Right ventricle myocardium inferior (tissue), 1 donor: ENCODE results near the gene DACH1. TPM values are rescaled to one million over a fixed set of nuclear protein-coding genes. Genes with fewer than 3 reads are reported as not detected.

Experiments
- ATAC-seq: fragments of 200-7000 bp; cut with Tn5 transposase; one replicate; pipeline ENCODE4 v1.9.1; 2020; ENCODE audit warnings: mild to moderate bottlenecking, moderate library complexity
- DNase-seq: peaks from one replicate; pipeline ENCODE4 v3.0.0; 2021; ENCODE audit errors: missing footprints
- intact Hi-C: fragments of 100-400 bp; cut with DNase I; formaldehyde crosslinking; loops from one replicate; pipeline ENCODE4 v1.11.0; 2022
- total RNA-seq: library from RNA; stranded (reverse); fragmentation: NEBNext Ultra II Directional; extraction: Animal tissue kit (Norgen Biotek cat#: 25700); gene quantifications from one replicate; pipeline ENCODE4 v1.2.1, GENCODE V29; 2021
- donor health status: DM: no; HTN: yes; CAD: no; lungs with severe emphysema.

DACH1 gene
- total RNA-seq, 1 donor from 2014 or later: 4.7 TPM

DNA sequence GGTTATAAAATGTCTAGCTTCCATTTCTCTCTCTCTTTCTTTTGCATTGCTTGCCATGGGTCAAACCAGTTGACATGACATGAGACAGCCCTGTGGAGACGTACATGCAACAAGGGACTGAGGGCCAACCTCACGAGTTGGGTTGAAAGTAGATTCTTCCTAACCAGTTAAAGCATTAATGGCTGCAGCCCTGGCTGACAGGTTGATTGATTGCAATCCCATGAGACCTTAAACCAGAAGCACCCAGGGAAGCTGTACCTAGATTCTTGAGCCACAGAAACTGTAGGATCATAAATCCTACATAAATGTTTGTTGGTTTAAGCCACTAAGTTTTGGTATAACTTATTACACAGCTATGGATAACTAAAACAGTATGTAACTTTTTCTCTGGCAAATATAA is 373.8 kb downstream of the DACH1 start:
- intact Hi-C loops: no loop called here

DNA sequence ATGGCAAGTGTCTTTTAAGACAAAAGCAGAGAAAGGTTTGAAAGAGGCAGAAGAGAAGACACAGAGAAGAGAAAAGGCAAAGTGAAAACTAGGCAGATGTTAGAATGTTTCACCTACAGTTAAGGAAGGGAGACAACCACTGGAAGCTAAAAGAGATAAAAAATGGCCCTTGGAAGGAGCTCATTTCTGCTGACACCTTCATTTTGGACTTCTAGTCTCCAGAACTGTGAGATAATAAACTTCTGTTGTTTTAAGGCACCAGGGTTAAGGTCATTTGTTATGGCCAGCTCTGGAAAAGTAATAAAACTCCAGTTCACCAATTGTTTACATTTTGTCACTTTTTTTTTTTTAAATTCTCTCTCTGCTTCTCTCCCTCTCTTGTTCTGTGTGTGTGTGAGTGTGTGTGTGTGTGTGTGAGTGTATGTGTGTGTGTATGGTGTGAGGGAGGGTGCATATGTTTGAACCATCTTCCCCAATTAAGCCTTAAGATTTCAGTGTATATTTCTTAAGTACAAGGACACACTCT is 374.6 kb downstream of the DACH1 start:
- intact Hi-C loops: no loop called here
- ATAC-seq (no peak), DNase-seq (no peak)

More for the DNA sequence above, 373.8 kb downstream of the DACH1 start:
- DNase-seq: no peak
- ATAC-seq: no peak

DNA sequence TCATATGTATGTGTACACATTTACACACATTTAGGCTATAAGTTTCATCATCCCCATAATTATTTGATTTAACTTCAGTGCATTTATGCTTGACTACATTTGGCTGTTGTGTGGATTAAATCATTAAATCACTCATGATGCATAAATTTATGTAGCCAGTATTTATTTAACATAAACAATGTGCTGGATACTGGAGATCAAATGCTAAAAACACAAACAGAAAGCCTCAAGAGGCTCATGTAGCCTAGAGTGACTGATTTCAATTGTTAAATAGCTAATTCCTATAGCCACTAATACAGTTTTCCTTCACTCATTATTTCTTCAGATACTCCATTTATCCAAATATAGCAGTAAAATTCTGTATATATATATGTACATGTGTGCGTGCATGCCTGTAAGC is 376.0 kb downstream of the DACH1 start:
- DNase-seq: no peak
- ATAC-seq: no peak

DNA sequence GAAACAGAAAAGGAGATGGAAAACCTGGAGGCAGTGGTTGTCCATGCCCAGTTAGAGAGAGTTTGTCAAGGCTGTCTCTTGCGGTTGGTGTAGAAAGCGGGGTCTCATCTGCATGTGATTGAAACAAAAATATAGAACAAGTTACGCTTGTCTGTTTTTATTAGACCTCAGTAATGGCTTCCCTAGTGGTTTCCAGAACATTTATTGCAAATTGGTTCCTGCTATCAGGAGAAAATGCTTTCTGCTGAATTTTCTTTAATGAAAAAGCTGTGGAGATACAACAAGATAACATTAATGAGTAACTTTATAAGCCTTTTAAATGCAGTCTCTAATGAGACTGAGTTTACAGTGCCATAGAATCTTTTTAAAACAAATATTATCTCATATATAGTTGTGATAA is 378.0 kb downstream of the DACH1 start:
- DNase-seq (no peak), ATAC-seq (no peak)
- intact Hi-C loops: no loop called here

More for the DNA sequence above, 376.0 kb downstream of the DACH1 start:
- intact Hi-C loops: no loop called here

DNA sequence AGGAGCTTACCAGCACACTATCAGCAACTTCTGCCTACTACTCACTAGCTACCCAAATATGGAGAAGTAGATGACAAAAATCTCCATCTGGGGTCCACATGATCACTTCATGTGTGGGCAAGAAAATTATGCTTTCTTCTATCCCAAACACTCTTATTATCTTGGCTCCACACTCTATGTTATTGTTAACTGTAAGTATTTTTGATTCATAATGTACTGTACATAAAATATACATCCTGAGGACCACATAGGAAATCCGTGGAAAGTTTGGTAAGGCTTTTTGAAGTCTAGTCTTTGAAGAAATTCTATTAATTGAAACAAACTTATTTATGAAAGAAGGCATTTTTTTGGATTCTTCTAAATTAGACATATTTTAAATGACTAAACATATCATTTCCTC is 378.8 kb downstream of the DACH1 start:
- intact Hi-C loops: no loop called here
- ATAC-seq (no peak), DNase-seq (no peak)

DNA sequence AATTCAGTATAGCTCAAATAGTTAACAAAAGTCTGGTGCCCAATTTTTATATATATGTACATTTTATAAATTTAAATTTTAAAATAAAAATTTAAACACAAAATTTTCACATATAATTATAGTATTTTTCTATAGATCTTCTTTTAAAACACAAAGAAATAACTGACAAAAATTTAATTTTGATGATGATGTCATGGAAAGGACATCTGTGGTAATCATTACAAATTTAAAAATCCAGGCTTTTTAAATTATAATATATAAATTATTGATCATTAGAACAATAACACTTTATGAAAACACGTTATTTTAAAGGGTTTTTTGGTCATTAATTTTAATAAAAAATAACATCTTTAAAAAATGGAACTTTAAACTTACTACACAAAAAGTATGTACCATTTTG is 381.1 kb downstream of the DACH1 start:
- DNase-seq: no peak
- no peak for ATAC-seq
- intact Hi-C loops: no loop called here

DNA sequence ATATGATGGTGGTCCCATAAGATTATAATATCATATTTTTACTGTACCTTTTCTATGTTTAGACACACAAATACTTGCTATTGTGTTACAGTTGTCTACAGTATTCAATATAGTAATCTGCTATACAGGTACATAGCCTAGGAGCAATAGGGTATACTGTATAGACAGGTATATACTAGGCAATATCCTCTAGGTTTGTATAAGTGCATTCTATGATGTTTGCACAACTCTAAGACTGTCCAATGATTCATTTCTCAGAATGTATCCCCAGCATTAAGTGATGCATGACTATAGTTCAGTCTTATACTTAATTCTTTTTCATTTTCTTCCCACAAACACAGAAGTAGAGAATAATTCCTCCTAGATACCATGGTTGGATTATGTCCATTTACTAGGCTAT is 383.3 kb downstream of the DACH1 start:
- intact Hi-C loops: no loop called here
- ATAC-seq: no peak
- no peak for DNase-seq

DNA sequence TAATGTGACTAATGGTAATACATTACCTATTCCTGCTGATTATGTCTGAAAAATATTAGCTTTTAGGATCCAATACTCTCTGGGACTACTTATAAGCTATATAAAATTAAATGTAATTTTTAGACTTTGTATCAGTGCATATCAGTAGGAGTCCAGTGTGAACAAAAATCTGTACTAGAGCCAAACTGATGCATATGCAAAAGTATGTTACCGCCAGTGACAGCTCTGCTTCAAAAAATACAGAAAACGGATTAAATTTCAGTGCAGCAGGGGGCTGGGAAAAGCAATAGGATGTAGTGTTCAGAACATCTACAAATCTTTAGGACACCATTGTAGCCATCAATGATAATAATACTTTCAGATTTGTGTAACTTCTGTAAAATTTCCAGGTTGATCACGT is 385.5 kb downstream of the DACH1 start:
- ATAC-seq: no peak
- DNase-seq: no peak

DNA sequence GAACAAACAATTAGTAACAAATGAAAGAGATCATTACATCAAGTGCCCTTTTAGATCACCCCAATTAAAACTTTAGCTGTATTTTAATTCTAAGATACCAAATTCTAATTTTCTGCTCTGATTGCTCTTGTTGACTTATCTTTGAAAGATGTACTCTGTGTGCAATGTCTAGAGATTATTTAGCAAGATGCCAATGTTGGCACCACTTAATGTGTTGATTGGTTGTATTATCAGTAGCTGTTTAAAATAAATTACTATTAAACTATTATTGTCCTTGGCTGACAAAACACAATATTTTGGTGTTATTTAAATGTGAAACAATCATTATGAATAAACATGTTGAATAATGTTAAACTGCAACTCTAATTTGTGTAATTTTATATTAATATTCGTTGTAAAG is 386.0 kb downstream of the DACH1 start:
- ATAC-seq: no peak
- intact Hi-C loops: no loop called here
- DNase-seq: no peak

More for the DNA sequence above, 385.5 kb downstream of the DACH1 start:
- intact Hi-C loops: no loop called here

DNA sequence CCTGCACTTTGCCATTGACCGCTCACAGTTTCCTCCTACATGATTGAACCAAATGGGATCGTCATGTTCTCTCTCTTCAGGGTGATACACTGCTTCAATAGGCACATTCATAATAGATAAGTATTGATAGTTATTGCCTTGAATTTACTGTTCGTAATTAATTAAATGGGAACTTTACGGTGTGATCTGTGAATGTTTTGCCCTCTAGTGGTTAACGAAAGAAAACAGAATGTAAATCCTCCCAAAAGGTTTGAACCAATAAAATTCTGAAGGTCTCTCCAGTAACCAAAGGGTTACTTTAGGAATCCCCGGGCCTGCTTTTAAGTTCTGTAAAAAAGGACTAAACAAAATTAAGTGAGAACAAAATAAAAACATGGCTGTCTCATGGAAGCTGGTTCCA is 389.3 kb downstream of the DACH1 start:
- no peak for DNase-seq
- intact Hi-C loops: loop anchor here (10.0 kb wide), 1 partner anchor 233 kb away; no protein-coding TSS in a partner anchor
- no peak for ATAC-seq

DNA sequence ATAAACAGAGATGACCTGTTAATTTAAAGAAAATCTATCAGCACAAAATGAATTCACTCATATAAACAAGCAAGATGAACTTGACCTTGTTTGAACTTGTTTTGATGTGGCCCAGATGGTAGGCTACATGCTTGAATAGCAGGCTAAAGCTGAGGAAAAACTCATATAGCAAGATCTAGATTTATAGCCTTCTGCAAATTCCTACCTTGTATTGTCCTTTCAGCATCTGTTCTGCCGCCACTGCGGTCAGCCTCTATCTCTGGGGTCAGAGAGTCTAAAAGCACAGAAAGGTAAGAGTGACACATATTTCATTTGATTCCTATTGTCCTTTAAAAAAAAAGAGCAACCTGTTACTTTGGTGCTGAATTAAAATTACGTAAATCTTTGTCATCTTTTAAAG is 392.1 kb downstream of the DACH1 start:
- DNase-seq: no peak
- intact Hi-C loops: loop anchor here (10.0 kb wide), 1 partner anchor 230 kb away; no protein-coding TSS in a partner anchor
- no peak for ATAC-seq

DNA sequence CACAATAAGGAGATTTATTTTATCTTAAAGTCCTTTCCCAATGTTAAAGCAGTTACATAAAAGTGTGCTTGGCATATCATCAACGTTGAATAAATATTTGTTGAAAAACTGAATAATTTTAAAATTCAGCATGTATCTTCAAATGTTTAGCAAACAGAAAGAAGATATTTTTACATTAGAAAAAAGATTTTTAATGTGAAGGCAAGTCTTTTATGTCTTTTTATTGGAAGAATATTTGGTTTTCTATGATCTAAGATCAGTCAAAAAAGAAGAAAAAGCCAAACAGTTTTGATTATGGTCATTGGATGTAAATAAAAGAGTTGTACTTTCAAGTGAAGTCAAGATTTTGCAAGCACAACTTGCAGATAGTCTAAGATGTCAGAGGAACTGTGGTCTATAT is 397.4 kb downstream of the DACH1 start:
- DNase-seq (no peak), ATAC-seq (no peak)
- intact Hi-C loops: loop anchor here (10.0 kb wide), 2 partner anchors 225 to 395 kb away; partner anchors contain the start of gene DACH1

DNA sequence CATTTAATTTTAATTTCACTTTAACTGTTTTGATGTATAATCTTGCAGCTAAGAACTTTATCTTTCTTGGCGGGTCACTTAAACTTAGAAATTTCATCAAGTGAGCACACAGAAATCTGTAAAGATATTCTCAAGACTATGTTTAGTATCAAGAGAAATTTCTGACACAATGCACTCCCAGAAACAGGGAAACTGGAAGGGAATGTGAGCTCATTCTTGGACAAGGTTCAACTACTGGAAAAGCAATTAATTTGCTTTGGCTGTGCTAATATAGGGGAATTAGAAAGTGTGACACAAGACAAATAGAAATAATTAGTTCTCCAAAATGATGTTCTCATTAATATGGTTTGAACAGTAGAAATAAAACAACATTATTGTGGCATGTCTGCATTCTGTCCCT is 402.3 kb downstream of the DACH1 start:
- no peak for DNase-seq
- ATAC-seq: no peak
- intact Hi-C loops: loop anchor here (10.0 kb wide), 1 partner anchor 400 kb away; the partner anchor contains the start of gene DACH1

DNA sequence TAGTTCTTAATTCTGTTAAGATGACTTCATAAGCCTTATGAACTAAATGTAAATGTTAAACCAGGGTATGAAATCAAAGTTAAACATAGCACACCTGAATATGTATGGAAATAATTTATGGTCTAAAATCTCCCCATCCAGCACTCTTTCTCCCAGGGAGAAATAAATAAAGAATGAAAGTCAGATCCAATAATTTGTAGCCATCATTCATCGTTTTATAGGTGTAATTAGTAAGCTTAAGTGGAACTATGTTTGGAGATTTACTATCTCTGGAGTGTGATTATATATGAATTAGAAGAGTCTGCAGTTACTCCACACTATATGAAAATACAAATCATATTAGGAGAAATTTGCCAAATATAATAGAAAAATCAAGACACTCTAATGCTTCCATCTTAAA is 405.1 kb downstream of the DACH1 start:
- intact Hi-C loops: loop anchor here (10.0 kb wide), 1 partner anchor 403 kb away; the partner anchor contains the start of gene DACH1
- DNase-seq: no peak
- ATAC-seq: no peak

DNA sequence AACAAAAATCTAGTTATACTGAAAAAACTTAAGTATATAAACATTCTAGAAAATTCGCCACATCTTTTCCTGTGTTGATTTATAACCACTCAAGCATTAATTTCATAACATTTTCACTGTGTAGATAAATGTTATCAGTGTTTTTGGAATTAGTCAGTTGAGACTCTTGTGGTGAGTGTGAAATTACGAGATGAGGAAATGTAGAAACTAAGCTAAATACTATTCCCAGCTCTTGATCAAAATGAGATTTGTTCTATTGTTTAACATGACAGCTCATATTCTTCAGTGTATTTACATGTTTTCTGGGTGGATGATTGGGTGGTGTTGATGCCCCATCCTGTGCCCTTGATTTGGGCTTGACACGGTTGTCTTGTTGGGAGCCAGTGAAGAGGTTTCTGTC is 406.8 kb downstream of the DACH1 start:
- ATAC-seq (no peak), DNase-seq (no peak)
- intact Hi-C loops: loop anchor here (10.0 kb wide), 1 partner anchor 405 kb away; the partner anchor contains the start of gene DACH1

DNA sequence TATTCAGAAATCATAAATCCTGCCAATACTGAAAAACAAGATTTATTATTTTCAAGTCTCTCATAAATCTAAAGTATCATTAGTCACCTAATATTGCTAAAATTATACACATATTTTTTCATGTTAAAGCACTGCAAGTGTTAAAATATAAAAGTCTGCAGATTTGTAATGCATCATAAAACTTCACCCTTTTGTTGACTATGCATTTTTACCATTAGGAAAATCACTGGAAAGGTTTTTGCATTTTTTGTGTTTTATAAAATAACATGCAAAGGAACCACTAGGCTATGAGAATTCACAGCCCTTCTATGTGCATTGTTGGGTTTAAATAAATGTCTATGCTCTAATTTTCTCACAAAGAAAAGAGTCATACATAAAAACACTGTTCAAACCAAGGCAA is 407.3 kb downstream of the DACH1 start:
- ATAC-seq (no peak), DNase-seq (no peak)
- intact Hi-C loops: loop anchor here (10.0 kb wide), 1 partner anchor 405 kb away; the partner anchor contains the start of gene DACH1

DNA sequence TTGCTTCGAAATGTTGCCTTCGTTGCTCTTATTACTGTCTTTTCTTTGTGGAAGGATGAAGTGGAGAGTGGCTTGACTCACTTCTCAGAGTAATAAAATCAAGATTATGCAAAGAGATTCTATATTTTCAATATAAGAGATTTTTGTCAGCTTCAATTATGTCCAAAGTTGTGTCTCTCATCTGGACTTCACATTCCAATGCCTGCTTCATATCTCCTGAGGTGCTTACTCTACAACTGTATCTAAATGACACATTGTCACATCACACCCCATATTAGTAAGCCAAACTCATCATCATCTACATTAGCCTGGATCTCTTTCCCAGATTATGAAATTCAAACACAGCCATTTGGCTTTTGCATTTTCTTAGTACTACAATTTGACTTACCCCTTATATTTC is 409.4 kb downstream of the DACH1 start:
- DNase-seq: no peak
- intact Hi-C loops: no loop called here
- no peak for ATAC-seq

DNA sequence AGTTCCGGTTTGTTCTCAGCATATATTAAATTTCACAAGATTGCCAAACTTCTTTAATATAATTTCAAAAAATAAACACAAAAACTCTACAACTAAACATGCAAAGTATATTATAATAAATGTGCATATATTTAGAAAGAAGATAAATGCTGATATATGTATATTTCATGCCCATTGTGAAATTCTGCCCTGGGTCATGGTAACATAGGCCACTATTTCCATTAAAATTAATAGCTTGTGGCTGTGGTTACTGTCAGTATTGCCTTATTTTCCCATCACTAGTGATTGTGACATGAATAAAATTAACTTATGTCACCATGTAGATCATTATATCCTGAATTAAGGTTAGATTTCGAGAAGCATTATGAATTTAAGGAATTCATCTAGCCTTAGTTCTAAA is 410.9 kb downstream of the DACH1 start:
- DNase-seq (no peak), ATAC-seq (no peak)
- intact Hi-C loops: no loop called here

DNA sequence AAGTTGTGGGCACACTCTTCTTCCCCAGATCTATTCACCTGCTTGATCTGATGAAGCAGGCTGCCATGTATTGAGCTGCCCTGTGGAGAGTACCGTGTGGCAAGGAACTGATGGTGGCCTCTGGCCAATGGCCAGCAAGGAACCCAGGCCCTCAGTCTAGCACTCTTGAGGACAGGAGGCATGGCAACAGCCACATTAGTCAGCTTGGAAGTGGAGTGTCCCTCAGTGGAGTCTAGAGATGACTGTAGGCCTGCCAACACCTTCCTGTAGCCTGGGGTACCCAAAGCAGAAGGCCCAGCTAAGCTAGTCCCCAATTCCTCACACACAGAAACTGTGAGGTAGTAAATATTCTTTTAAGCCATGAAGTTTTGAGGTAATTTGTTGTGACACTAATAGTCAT is 412.5 kb downstream of the DACH1 start:
- no peak for ATAC-seq
- intact Hi-C loops: no loop called here
- no peak for DNase-seq

DNA sequence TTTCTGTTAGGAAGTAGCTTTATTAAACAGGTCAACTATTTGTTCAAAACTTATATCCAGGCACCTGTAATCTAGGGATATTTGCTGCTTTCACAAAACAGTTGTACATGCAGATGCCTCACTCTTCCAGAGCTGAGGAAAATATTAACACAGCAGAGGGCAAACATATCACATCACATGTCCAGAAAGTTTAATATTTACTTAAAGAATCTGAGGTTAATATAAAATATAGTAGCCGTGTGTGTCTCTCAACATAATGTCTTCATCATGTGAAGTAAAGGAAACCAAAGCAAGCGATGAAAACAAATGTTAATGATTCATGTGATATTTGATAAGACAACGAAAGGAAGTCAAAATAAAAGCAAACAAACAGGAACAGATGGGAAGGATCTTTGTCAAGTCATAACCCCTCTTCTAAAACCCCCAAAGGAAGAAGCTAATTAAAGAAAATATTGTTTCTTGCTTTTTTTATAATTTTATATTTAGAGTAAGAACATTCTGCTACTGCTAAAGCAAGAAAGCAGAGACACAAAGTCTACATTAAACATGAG is 418.8 kb downstream of the DACH1 start:
- intact Hi-C loops: loop anchor here (10.0 kb wide), 1 partner anchor 53 kb away; no protein-coding TSS in a partner anchor
- ATAC-seq (no peak), DNase-seq (no peak)

DNA sequence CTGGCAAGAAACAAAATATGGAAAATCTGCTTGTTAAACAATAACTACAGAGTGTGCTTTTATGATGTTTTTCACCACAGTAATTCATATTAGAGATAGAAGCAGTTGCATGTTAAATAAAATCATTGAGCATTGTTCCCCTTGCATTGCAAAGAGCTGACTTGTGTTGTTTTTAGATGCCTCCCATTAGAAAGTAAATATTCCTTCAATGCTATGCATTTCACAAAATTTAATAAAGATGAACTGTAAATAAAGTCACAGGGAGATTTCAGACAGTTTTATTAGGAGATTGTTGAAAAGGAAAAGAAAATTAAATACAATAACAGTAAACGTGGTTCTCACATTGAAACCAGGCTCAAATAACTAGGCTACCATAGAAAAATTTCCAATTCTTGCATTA is 429.3 kb downstream of the DACH1 start:
- intact Hi-C loops: no loop called here
- ATAC-seq (no peak), DNase-seq (no peak)
